Measurements from ENCODE around the gene MEAF6. TPM values are rescaled to one million over a fixed set of nuclear protein-coding genes. Genes with fewer than 3 reads are reported as not detected.

The MEAF6 gene
- polyA plus RNA-seq, 6 donors from 2014 or later, result 137 to 208 (median 175) TPM

- DNase-seq, result peak; percentile 66
- Mint-ChIP-seq H3K27me3 (no peaks in the 10 kb centered on the region), H3K9me3 (no peaks in the 10 kb centered on the region), H3K4me3 (peak overlapping the region in 3 of 8 donors; percentile 36 to 68 (median 59)), H3K27ac (peak overlapping the region; percentile 52 to 94 (median 71)), H3K4me1 (peaks cover 20 to 35% (median 23%) of the 10 kb centered on the region in 3 donors), H3K36me3 (peaks cover 0 to 23% of the 10 kb centered on the region in 2 donors)
- ATAC-seq (ENCODE audit: low read depth in 2 of 2), result peak; percentile 58 to 77
These were observed 27.6 kb downstream of the MEAF6 start for GRCh38 chr1:37486680-37487618.

- no peaks in the 10 kb centered on the region for H3K27me3 Mint-ChIP-seq
- H3K9me3 Mint-ChIP-seq, result no peaks in the 10 kb centered on the region
- DNase-seq (no peak), ATAC-seq (ENCODE audit: low read depth in 2 of 2) (no peak)
- peak overlapping the region in 1 of 8 donors; percentile 27 for H3K4me3 Mint-ChIP-seq
- peak overlapping the region in 3 of 6 donors; percentile 49 to 79 (median 58) for H3K27ac Mint-ChIP-seq
- peaks cover 0 to 31% of the 10 kb centered on the region in 2 donors for H3K36me3 Mint-ChIP-seq
- H3K4me1 Mint-ChIP-seq, result peaks cover 27 to 43% (median 28%) of the 10 kb centered on the region in 3 donors
These were observed 28.5 kb downstream of the MEAF6 start for GRCh38 chr1:37485902-37486679.

DNA sequence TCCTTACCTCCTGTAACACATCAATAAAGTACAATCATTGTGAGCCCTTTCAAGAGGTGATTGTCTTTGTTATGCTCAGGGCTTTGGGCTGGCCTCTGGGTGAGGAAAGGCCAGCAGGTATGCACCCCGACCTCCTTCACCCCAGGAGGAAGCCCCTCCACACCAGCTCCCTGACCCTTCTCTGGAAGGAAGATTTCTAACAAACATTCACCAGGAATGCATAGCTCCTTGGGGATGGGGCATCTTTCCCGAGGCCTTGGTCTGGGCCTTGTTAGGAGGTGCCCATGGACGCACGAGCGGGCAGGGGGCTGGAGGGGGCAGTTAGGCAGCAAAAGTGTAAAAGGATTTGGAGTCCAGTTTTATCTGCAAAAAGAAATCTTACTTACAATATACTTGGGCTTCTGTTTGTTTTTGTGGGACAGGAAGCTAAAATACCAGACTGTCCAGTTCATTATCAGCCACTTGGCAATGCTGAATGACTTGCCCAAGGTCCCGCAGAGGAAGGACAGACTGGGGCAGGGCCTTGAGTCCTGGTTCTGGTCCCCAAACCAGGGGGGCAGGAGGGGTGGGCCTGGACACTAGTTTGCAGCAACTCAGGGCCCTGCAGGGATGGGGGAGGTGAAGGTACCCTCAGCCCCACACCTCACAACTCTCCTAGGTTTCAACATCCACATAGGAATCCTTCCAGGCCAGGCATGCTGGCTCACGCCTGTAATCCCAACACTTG, 30.1 kb downstream of the MEAF6 start:
- Mint-ChIP-seq H3K4me1 (peaks cover 30 to 52% (median 39%) of the 10 kb centered on the region in 3 donors), H3K27ac (peak overlapping the region in 4 of 6 donors; percentile 72 to 95 (median 82)), H3K27me3 (no peaks in the 10 kb centered on the region), H3K36me3 (peaks cover 0 to 25% of the 10 kb centered on the region in 2 donors), H3K9me3 (no peaks in the 10 kb centered on the region), H3K4me3 (peak overlapping the region in 1 of 8 donors; percentile 9)
- ATAC-seq (ENCODE audit: low read depth in 2 of 2), result no peak
- DNase-seq, result no peak

- H3K27me3 Mint-ChIP-seq, result no peaks in the 10 kb centered on the region
- no peaks in the 10 kb centered on the region for H3K9me3 Mint-ChIP-seq
- ATAC-seq (ENCODE audit: low read depth in 2 of 2) (no peak), DNase-seq (no peak)
- peak overlapping the region in 1 of 8 donors; percentile 9 for H3K4me3 Mint-ChIP-seq
- peak overlapping the region; percentile 44 to 95 (median 80) for H3K27ac Mint-ChIP-seq
- peaks cover 37 to 59% (median 46%) of the 10 kb centered on the region in 3 donors for H3K4me1 Mint-ChIP-seq
- peaks cover 0 to 25% of the 10 kb centered on the region in 2 donors for H3K36me3 Mint-ChIP-seq
These were observed 30.8 kb downstream of the MEAF6 start for GRCh38 chr1:37483785-37484184.

DNA sequence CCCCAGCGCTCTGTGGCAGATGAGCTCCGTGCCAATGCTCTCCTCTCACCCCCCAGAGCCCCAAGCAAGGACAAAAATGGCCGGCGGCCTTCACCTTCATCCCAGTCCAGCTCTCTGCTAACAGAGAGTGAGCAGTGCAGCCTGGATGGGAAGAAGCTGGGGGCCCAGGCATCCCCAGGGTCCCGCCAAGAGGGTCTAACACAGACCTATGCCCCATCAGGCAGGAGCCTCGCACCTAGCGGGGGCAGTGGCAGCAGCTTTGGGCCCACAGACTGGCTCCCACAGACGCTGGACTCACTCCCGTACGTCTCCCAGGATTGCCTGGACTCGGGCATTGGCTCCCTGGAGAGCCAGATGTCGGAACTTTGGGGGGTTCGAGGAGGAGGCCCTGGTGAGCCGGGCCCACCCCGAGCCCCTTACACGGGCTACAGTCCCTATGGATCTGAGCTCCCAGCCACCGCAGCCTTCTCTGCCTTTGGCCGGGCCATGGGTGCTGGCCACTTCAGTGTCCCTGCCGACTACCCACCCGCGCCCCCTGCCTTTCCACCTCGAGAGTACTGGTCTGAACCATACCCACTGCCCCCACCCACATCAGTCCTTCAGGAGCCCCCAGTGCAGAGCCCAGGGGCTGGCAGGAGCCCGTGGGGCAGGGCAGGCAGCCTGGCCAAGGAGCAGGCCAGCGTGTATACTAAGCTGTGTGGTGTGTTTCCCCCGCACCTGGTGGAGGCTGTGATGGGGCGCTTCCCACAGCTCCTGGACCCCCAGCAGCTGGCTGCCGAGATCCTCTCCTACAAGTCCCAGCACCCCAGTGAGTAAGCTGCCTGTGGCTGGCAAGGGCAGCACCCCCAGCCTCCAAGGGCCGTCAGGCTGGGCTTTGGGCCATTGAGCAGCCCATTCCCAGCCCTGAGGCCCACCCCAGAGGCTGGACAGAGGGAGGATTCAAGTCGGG, 31.5 kb downstream of the MEAF6 start:
- DNase-seq, result no peak
- no peaks in the 10 kb centered on the region for H3K27me3 Mint-ChIP-seq
- ATAC-seq (ENCODE audit: low read depth in 2 of 2), result no peak
- H3K36me3 Mint-ChIP-seq, result peaks cover 0 to 25% of the 10 kb centered on the region in 2 donors
- H3K4me3 Mint-ChIP-seq, result peak overlapping the region in 1 of 8 donors; percentile 69
- no peaks in the 10 kb centered on the region for H3K9me3 Mint-ChIP-seq
- H3K27ac Mint-ChIP-seq, result peak overlapping the region in 4 of 6 donors; percentile 39 to 99 (median 69)
- peaks cover 41 to 67% (median 53%) of the 10 kb centered on the region in 3 donors for H3K4me1 Mint-ChIP-seq

DNA sequence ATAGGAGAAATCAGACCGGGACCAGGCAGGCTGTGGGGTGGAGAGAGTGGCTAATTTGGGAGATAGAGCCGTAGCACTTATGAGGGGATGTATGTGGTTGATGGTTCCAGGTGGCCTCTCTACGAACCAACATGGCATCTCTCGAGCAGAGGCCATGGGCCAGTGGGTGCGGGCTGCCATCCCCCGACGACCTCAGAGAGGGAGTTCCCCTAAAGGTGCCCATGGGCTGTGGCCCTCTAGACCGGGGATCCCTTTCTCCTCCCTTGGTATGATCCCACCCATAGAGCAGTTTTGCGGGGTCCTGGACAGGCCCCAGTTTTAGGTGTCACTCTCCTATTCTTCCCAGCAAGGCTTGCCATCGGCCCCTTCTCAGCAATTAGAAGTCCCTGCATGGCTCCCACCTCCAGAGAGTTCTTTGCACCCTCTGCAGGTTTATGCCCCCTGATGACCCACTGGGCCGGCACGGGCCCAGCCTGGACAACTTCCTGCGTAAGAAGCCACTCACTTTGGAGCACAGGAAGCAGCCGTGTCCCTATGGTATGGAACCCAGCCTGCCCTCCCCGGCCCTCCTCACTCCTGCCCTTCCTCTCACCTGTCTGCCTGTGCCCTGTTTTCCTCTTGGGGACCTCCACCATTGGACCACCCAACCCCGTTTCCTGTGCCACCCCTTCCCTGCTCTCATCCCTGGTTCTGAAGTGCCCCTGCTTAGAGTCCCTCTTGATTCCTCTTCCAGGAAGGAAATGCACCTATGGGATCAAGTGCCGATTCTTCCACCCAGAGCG, 32.4 kb downstream of the MEAF6 start:
- H3K36me3 Mint-ChIP-seq, result peaks cover 0 to 25% of the 10 kb centered on the region in 2 donors
- H3K9me3 Mint-ChIP-seq, result no peaks in the 10 kb centered on the region
- H3K4me3 Mint-ChIP-seq, result peak overlapping the region in 2 of 8 donors; percentile 69 to 96
- DNase-seq (no peak), ATAC-seq (ENCODE audit: low read depth in 2 of 2) (no peak)
- H3K27me3 Mint-ChIP-seq, result no peaks in the 10 kb centered on the region
- H3K4me1 Mint-ChIP-seq, result peaks cover 41 to 69% (median 58%) of the 10 kb centered on the region in 3 donors
- peak overlapping the region in 5 of 6 donors; percentile 20 to 99 (median 88) for H3K27ac Mint-ChIP-seq

DNA sequence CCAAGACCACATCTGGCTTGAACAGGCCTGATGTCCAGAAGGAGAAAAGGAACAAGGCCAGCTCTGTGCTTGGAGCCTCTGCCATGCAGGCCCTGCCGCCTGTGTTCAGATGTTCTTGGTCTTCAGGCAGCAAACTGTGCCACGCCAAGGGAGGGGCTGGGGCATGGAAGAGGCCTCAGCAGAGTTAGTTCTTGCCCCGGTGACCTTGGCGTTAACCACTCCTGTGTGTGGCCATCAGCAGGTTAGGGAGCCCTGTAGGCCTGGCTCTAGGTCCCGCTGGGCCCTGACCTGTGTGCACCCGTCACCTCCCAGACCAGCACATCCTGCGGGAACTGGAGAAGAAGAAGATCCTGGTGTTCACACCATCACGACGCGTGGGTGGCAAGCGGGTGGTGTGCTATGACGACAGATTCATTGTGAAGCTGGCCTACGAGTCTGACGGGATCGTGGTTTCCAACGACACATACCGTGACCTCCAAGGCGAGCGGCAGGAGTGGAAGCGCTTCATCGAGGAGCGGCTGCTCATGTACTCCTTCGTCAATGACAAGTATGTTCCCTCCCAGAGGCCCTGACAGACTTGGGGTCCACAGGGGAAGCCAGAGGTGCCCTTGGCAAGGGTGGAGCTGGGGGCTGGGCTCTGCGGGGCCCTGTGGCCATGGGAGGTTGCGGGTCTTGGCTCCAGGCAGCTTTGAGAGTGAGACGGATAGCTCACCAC, 33.1 kb downstream of the MEAF6 start:
- no peak for ATAC-seq (ENCODE audit: low read depth in 2 of 2)
- Mint-ChIP-seq H3K4me3 (peak overlapping the region in 2 of 8 donors; percentile 7 to 96), H3K9me3 (no peaks in the 10 kb centered on the region)

GRCh38 chr1:37480581-37481288, 33.8 kb downstream of the MEAF6 start:
- Mint-ChIP-seq H3K36me3 (peaks cover 0 to 25% of the 10 kb centered on the region in 2 donors), H3K4me3 (peak overlapping the region in 6 of 8 donors; percentile 34 to 96 (median 45)), H3K9me3 (no peaks in the 10 kb centered on the region), H3K27me3 (no peaks in the 10 kb centered on the region), H3K27ac (peak overlapping the region in 5 of 6 donors; percentile 20 to 99 (median 81)), H3K4me1 (peaks cover 43 to 73% (median 56%) of the 10 kb centered on the region in 3 donors)
- ATAC-seq (ENCODE audit: low read depth in 2 of 2) (no peak), DNase-seq (no peak)

More for the DNA sequence above, 33.1 kb downstream of the MEAF6 start:
- no peak for DNase-seq
- Mint-ChIP-seq H3K36me3 (peaks cover 0 to 25% of the 10 kb centered on the region in 2 donors), H3K27ac (peak overlapping the region; percentile 20 to 99 (median 60)), H3K27me3 (no peaks in the 10 kb centered on the region), H3K4me1 (peaks cover 38 to 67% (median 54%) of the 10 kb centered on the region in 3 donors)

- Mint-ChIP-seq H3K9me3 (no peaks in the 10 kb centered on the region), H3K27me3 (no peaks in the 10 kb centered on the region), H3K4me3 (peak overlapping the region in 7 of 8 donors; percentile 44 to 96 (median 95)), H3K4me1 (peaks cover 46 to 68% (median 56%) of the 10 kb centered on the region in 3 donors), H3K36me3 (peaks cover 0 to 25% of the 10 kb centered on the region in 2 donors), H3K27ac (peak overlapping the region in 3 of 6 donors; percentile 20 to 99 (median 99))
- DNase-seq (no peak), ATAC-seq (ENCODE audit: low read depth in 2 of 2) (no peak)
These were observed 34.5 kb downstream of the MEAF6 start for GRCh38 chr1:37480125-37480466.

DNA sequence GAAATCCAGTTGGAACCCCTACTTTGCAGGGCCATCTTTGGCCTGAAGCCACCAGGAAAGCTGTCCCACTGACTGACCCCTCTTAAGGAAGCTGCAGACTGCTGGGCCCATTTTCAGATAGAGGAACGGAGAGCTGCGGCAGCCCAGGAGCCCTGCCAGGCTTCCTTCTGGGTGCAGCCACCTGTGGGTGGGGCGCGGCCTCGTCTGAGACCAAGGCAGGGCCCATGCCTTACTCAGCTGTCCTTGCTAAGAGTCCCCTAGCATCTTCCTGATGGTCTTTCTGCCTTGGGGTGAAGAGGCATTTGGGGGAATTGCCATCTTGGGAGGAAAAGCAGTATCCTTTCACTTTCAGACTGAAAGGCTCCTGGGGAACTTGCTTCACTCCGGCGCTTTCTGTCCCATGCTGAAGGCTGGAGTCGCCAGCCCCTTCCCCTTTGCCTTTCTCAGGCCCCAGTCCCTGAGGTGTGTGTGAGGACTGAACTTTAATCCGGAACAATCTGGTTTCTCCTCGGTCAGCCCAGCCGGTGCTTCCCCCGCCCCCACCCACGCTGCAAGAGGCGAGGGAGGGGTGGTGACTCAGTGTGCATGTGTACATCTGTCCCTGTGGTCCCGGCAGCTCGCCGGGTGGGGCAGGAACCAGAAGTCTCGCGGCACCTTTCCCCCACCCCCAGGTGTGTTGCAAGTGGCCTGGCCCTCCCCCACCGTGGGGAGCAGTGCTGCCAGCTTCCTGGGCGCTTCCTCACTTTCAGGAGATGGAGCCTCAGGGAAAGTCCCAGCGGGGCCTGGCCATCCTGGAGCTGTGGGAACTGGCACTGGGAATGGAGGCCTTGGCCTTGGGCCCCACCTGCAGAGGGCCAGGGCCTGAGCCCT, 35.1 kb downstream of the MEAF6 start:
- Mint-ChIP-seq H3K27me3 (no peaks in the 10 kb centered on the region), H3K36me3 (peaks cover 0 to 25% of the 10 kb centered on the region in 2 donors), H3K27ac (peak overlapping the region; percentile 97 to 99 (median 99)), H3K4me1 (peaks cover 47 to 68% (median 56%) of the 10 kb centered on the region in 3 donors), H3K4me3 (peak overlapping the region; percentile 87 to 97 (median 96)), H3K9me3 (no peaks in the 10 kb centered on the region)
- DNase-seq (peak; percentile 63), ATAC-seq (ENCODE audit: low read depth in 2 of 2) (peak; percentile 22 to 29)

Measured in naive B cell (primary cell).